Gastroesophageal sphincter (tissue), 4 donors: ENCODE data around the gene MIDN. TPM values are rescaled to one million over a fixed set of nuclear protein-coding genes. Genes with fewer than 3 reads are reported as not detected.

Experiments
- ATAC-seq: fragments of 150-250 bp; one replicate; pipeline ENCODE4 v1.9.1; 2016; ENCODE audit warnings: mild to moderate bottlenecking, moderate library complexity
- H3K27ac ChIP-seq, 4 donors: fragments of 200-600 bp; sonication (generic) in 3 of 4; 1 replicate in 3 of 4; 2 replicates in 1 of 4; pipeline ENCODE4 v1.5.1; 2016 to 2019
- H3K27me3 ChIP-seq: fragments of 200-600 bp; sonication (generic); one replicate; pipeline ENCODE4 v1.5.1; 2019
- H3K36me3 ChIP-seq, 2 donors: fragments of 200-600 bp; sonication (generic); one replicate each; pipeline ENCODE4 v1.5.1; 2019; ENCODE audit warnings: control low read depth in 1 of 2
- H3K4me1 ChIP-seq, 3 donors: fragments of 200-600 bp; sonication (generic); 1 replicate in 2 of 3; 2 replicates in 1 of 3; pipeline ENCODE4 v1.5.1; 2016 to 2019; ENCODE audit warnings: control low read depth in 2 of 3
- H3K4me3 ChIP-seq, 2 donors: fragments of 200-600 bp; sonication (generic); one replicate each; pipeline ENCODE4 v1.5.1; 2019; ENCODE audit warnings: mild to moderate bottlenecking in 1 of 2, moderate library complexity in 1 of 2
- H3K9me3 ChIP-seq, 3 donors: fragments of 200-600 bp; sonication (generic); one replicate each; pipeline ENCODE4 v1.5.1; 2017 to 2019; ENCODE audit warnings: control low read depth in 2 of 3
- EP300 ChIP-seq: sonication (generic); formaldehyde crosslinking; IDR thresholded peaks from one replicate; pipeline ENCODE4 v1.6.1; 2017; ENCODE audit warnings: antibody characterized with exemption, mild to moderate bottlenecking
- POLR2A ChIP-seq, 2 donors: fragments of 450-650 bp; IDR thresholded peaks; one replicate each; pipeline ENCODE4 v1.6.1; 2017; ENCODE audit warnings: antibody characterized with exemption in 2 of 2, mild to moderate bottlenecking in 2 of 2, moderate library complexity in 1 of 2
- POLR2AphosphoS5 ChIP-seq: sonication (generic); formaldehyde crosslinking; IDR thresholded peaks from one replicate; pipeline ENCODE4 v1.6.1; 2017; ENCODE audit warnings: antibody characterized with exemption
- WGBS, 2 donors: methylation state at CpG; one replicate each; pipeline ENCODE4 v1.1.5; 2018; ENCODE audit warnings: low coverage in 1 of 2; 5-methylcytosine and 5-hydroxymethylcytosine counted together
- total RNA-seq, 4 donors: library from RNA; depleted of rRNA; stranded (reverse); fragments of >200 nt; gene quantifications; one replicate each; pipeline ENCODE4 v1.1.0, GENCODE V29; 2016
- TF ChIP-seq, protein P1 (sequence below), 4 experiments: fragments of 200-600 bp in 2 of 4; fragments of 450-650 bp in 2 of 4; sonication (generic) in 1 of 4; IDR thresholded peaks; one replicate each; pipeline ENCODE4 v1.5.1; 2017 to 2019; ENCODE audit warnings: antibody characterized with exemption in 4 of 4, mild to moderate bottlenecking in 2 of 4, moderate library complexity in 2 of 4

MIDN gene
- total RNA-seq, 4 donors from 2014 or later: 20.0 to 40.1 (median 24.2) TPM

DNA sequence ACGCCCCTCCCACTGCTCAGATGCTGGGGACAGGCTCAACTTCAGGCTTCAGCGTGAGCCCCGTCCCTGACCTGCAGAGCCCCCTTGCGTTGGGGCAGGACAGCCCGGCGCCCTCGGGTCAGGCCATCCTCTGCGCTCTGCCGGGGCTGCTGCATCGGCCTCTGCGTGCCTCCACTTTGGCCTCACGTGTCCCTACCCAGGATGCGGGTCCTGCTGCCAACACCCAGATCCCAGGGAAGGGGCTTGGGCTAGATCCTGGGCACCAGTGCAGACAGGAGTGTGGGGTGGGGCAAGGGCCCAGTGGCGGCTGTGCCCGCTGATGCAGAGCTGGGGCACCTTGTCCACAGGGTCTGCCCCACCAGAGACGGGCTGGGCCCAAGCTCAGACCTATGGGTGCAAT is 23.5 kb upstream of the MIDN start:
- H3K27me3 ChIP-seq: no peaks in the 10 kb centered on the region
- 94% methylated on average over 2 of the region's 16 CpGs; no CpG with 5 or more reads in 1 of the 2 donors for WGBS, 2 donors
- no peak for ATAC-seq
- H3K9me3 ChIP-seq: no peaks in the 10 kb centered on the region
- no peak for TF ChIP-seq POLR2A (IDR thresholded peaks at IDR 0.05)
- TF ChIP-seq POLR2AphosphoS5: no peak
- TF ChIP-seq, protein P1, sequence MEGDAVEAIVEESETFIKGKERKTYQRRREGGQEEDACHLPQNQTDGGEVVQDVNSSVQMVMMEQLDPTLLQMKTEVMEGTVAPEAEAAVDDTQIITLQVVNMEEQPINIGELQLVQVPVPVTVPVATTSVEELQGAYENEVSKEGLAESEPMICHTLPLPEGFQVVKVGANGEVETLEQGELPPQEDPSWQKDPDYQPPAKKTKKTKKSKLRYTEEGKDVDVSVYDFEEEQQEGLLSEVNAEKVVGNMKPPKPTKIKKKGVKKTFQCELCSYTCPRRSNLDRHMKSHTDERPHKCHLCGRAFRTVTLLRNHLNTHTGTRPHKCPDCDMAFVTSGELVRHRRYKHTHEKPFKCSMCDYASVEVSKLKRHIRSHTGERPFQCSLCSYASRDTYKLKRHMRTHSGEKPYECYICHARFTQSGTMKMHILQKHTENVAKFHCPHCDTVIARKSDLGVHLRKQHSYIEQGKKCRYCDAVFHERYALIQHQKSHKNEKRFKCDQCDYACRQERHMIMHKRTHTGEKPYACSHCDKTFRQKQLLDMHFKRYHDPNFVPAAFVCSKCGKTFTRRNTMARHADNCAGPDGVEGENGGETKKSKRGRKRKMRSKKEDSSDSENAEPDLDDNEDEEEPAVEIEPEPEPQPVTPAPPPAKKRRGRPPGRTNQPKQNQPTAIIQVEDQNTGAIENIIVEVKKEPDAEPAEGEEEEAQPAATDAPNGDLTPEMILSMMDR (IDR thresholded peaks at IDR 0.05): no peak
- no peak for TF ChIP-seq EP300
- H3K36me3 ChIP-seq: peaks cover 0 to 86% of the 10 kb centered on the region in 2 donors
- no peak overlapping the region for H3K27ac ChIP-seq
- peaks cover 0 to 39% (median 9%) of the 10 kb centered on the region in 3 donors for H3K4me1 ChIP-seq
- no peak overlapping the region for H3K4me3 ChIP-seq

DNA sequence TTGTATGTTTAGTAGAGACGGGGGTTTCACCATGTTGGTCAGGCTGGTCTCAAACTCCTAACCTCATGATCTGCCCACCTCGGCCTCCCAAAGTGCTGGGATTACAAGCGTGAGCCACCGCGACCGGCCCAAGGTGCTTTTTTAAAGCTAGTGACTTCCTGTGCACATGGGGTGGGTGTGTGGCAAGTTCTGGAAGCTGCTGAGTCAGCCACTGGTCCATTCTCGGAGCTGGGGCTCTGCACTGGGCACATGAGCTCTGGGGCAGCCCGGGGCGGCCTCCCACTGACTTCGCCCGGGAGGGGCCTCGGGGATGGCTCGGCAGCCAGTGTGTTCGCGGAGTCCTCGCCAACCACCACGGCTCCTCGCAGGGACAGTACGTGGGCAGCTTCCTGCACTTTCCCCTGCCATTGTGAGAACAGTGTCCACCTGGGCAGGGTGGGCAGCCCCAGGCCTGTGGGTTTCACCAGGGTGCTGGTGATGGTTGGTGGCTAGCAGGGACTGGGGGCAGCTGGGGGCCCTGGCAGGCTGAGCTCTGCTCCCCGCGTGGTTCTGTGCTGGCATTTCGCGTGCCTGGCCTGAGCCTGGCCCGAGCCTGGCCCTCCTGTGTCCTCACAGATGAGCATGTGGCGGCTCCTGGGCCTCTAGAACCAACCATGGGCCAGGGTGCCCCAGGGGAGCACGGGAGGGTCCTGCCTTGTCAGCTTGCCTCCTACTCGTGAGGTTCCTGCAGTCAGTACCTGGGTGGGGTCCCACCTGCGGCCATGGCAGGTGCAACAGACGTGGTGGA is 22.8 kb upstream of the MIDN start:
- ATAC-seq: no peak
- no peak overlapping the region for H3K27ac ChIP-seq
- TF ChIP-seq EP300 (no peak), POLR2A (IDR thresholded peaks at IDR 0.05) (no peak)
- H3K27me3 ChIP-seq: no peaks in the 10 kb centered on the region
- H3K9me3 ChIP-seq: no peaks in the 10 kb centered on the region
- 71% methylated on average over 5 of the region's 29 CpGs; no CpG with 5 or more reads in 1 of the 2 donors for WGBS, 2 donors
- no peak overlapping the region for H3K4me3 ChIP-seq
- peaks cover 0 to 78% of the 10 kb centered on the region in 2 donors for H3K36me3 ChIP-seq
- peaks cover 0 to 31% (median 9%) of the 10 kb centered on the region in 3 donors for H3K4me1 ChIP-seq

DNA sequence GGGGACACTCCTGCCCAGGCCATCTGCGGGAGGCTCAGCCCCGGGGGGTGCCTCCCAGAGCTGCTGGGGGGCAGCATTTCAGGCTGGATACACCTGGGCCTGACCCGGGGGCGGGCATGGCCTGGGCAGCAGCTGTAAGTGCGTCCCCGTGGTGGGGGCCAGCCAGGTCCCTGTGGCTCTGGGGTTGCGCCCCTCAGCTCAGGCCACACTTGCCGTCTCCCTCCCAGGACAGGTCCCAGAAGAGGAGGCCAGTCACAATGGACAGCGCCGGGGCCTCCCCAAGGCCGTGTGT is 22.2 kb upstream of the MIDN start:
- Histone ChIP-seq H3K27me3 (no peaks in the 10 kb centered on the region), H3K9me3 (no peaks in the 10 kb centered on the region), H3K4me1 (peaks cover 0 to 26% (median 8%) of the 10 kb centered on the region in 3 donors), H3K4me3 (no peak overlapping the region), H3K27ac (no peak overlapping the region), H3K36me3 (peaks cover 0 to 72% of the 10 kb centered on the region in 2 donors)
- no peak for ATAC-seq
- WGBS, 2 donors: no CpG with 5 or more reads among the region's 11 CpGs
- TF ChIP-seq EP300 (no peak), POLR2A (IDR thresholded peaks at IDR 0.05) (no peak), POLR2AphosphoS5 (no peak)
- TF ChIP-seq, protein P1 (IDR thresholded peaks at IDR 0.05): no peak

DNA sequence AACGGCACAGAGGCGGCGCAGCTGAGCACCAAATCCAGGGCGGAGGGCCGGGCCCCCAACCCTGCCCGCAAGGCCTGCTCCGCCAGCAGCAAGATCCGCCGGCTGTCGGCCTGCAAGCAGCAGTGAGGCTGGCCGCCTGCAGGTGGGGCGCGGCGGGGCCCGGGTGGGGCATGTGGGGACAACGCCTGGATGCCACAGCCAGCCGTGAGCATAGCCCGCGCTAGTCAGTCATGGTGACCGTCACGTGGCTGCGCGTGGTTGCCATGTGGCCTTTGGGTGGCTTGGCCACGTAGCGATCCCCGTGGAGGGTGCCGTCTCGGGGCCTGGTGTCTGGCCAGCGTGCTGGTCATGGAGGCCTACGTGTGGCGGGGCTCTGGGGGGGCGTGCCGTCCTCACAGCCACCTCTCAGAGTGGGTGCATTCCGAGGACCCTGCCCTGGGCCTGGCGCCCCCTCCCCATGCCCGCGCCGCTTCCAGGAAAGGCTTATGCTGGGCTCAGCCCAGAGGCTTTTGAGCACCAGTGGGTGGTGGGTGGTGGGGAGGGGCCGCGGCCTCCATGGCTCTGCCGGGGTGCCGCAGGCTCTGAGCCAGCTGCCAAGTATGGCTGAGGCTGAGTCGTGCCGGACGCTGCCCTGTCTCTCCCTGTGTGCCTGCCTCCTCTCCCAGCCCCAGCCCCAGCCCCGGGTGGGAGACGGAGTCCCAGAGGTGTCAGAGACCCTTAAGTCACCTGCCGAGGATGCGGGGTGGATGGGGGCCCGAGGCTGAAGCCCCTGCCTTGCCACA is 21.7 kb upstream of the MIDN start:
- H3K36me3 ChIP-seq: peaks cover 0 to 67% of the 10 kb centered on the region in 2 donors
- no peak overlapping the region for H3K4me3 ChIP-seq
- TF ChIP-seq POLR2A (IDR thresholded peaks at IDR 0.05) (no peak), EP300 (no peak), POLR2AphosphoS5 (no peak)
- TF ChIP-seq, protein P1 (IDR thresholded peaks at IDR 0.05): no peak
- no peaks in the 10 kb centered on the region for H3K27me3 ChIP-seq
- ATAC-seq: no peak
- H3K27ac ChIP-seq: no peak overlapping the region
- no CpG with 5 or more reads among the region's 50 CpGs for WGBS, 2 donors
- no peaks in the 10 kb centered on the region for H3K9me3 ChIP-seq
- H3K4me1 ChIP-seq: peaks cover 0 to 22% (median 3%) of the 10 kb centered on the region in 3 donors

DNA sequence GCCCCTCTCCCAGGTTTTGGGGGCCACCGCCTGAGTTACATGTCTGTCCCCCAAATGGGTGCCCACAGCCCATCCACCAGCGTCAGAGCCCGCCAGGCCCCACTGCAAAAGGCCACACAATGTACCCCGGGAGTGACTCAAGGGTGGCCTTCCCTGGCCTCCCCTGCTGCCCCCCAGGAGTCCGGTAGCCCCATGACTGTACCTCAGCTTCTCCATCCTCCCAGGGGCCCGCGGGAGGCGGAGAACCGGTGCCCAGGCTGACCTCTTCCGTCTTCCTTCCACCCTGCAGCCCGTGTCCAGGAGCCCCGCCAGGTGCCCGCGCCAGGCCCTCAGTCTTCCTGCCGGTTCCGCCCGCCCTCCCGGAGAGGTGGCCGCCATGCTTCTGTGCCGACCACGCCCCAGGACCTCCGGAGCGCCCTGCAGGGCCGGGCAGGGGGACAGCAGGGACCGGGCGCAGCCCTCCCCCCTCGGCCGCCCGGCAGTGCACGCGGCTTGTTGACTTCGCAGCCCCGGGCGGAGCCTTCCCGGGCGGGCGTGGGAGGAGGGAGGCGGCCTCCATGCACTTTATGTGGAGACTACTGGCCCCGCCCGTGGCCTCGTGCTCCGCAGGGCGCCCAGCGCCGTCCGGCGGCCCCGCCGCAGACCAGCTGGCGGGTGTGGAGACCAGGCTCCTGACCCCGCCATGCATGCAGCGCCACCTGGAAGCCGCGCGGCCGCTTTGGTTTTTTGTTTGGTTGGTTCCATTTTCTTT is 20.9 kb upstream of the MIDN start:
- Histone ChIP-seq H3K9me3 (no peaks in the 10 kb centered on the region), H3K36me3 (peaks cover 0 to 59% of the 10 kb centered on the region in 2 donors), H3K27me3 (no peaks in the 10 kb centered on the region), H3K4me1 (peaks cover 0 to 22% (median 2%) of the 10 kb centered on the region in 3 donors), H3K4me3 (no peak overlapping the region), H3K27ac (no peak overlapping the region)
- TF ChIP-seq EP300: no peak
- no CpG with 5 or more reads among the region's 56 CpGs for WGBS, 2 donors
- ATAC-seq: no peak
